DOHH2 (cell line): ENCODE data around the gene MORN3.
"Not testable (repeated sequence)": the region's sequence is repeated elsewhere in the genome, so short reads cannot be mapped to it uniquely, and the experiment has no call there.

Experiments used
- H3F3A ChIP-seq: fragments of 200-600 bp; sonication (generic), shearing (Covaris generic); 2 replicates; pipeline ENCODE4 v1.6.0; 2016; ENCODE audit warnings: antibody characterized with exemption, mild to moderate bottlenecking; ENCODE audit not compliant: control insufficient read depth, insufficient read depth
- H3K27ac ChIP-seq: fragments of 200-600 bp; sonication (generic); 2 replicates; pipeline ENCODE4 v1.5.1; 2014; ENCODE audit warnings: low read depth, mild to moderate bottlenecking, low read length, moderate library complexity
- H3K27me3 ChIP-seq: fragments of 200-600 bp; sonication (generic); 2 replicates; pipeline ENCODE4 v1.6.1; 2014; ENCODE audit warnings: mild to moderate bottlenecking, low read length, mixed read lengths; ENCODE audit not compliant: control insufficient read depth
- H3K36me3 ChIP-seq: fragments of 200-600 bp; sonication (generic); 2 replicates; pipeline ENCODE4 v1.6.1; 2014; ENCODE audit warnings: mild to moderate bottlenecking, low read length, moderate library complexity, mixed read lengths; ENCODE audit not compliant: control insufficient read depth
- H3K4me1 ChIP-seq: fragments of 200-600 bp; sonication (generic); 2 replicates; pipeline ENCODE4 v1.6.1; 2014; ENCODE audit warnings: mild to moderate bottlenecking, low read length, mixed read lengths; ENCODE audit not compliant: control insufficient read depth
- H3K4me2 ChIP-seq: fragments of 200-600 bp; sonication (generic); 2 replicates; pipeline ENCODE4 v1.6.0; 2014; ENCODE audit warnings: mild to moderate bottlenecking, low read length, moderate library complexity
- H3K4me3 ChIP-seq: fragments of 200-600 bp; sonication (generic); 2 replicates; pipeline ENCODE4 v1.5.1; 2014; ENCODE audit warnings: mild to moderate bottlenecking, low read length, mixed read lengths
- H3K79me2 ChIP-seq: fragments of 200-600 bp; sonication (generic); 2 replicates; pipeline ENCODE4 v1.6.1; 2014; ENCODE audit warnings: mild to moderate bottlenecking, low read length, mixed read lengths; ENCODE audit not compliant: control insufficient read depth
- H3K9me2 ChIP-seq: fragments of 200-600 bp; sonication (generic); replicated peaks from 2 replicates; pipeline ENCODE4 v1.6.1; 2014; ENCODE audit warnings: mild to moderate bottlenecking, low read length, mixed read lengths; ENCODE audit not compliant: control insufficient read depth
- H3K9me3 ChIP-seq: fragments of 200-600 bp; sonication (generic); 2 replicates; pipeline ENCODE4 v1.6.1; 2014; ENCODE audit warnings: antibody characterized with exemption, low read length, mixed read lengths; ENCODE audit not compliant: control insufficient read depth, insufficient read depth
- H4K20me1 ChIP-seq: fragments of 200-600 bp; sonication (generic); 2 replicates; pipeline ENCODE4 v1.6.0; 2014; ENCODE audit warnings: low read depth, mild to moderate bottlenecking, antibody characterized with exemption, low read length, moderate library complexity; ENCODE audit not compliant: control insufficient read depth, insufficient read depth
- EZH2phosphoT487 ChIP-seq: fragments of 200-600 bp; sonication (generic); IDR thresholded peaks from 2 replicates; pipeline ENCODE4 v1.6.1; 2017; ENCODE audit warnings: borderline replicate concordance, mild to moderate bottlenecking, antibody characterized with exemption, low read length, moderate library complexity, mixed read lengths
- TF ChIP-seq, protein P1 (sequence below): fragments of 200-600 bp; sonication (generic); IDR thresholded peaks from one replicate; pipeline ENCODE4 v1.5.1; 2014; ENCODE audit warnings: antibody characterized with exemption, mild to moderate bottlenecking, low read depth, low read length; ENCODE audit not compliant: poor library complexity, severe bottlenecking

The MORN3 gene

DNA sequence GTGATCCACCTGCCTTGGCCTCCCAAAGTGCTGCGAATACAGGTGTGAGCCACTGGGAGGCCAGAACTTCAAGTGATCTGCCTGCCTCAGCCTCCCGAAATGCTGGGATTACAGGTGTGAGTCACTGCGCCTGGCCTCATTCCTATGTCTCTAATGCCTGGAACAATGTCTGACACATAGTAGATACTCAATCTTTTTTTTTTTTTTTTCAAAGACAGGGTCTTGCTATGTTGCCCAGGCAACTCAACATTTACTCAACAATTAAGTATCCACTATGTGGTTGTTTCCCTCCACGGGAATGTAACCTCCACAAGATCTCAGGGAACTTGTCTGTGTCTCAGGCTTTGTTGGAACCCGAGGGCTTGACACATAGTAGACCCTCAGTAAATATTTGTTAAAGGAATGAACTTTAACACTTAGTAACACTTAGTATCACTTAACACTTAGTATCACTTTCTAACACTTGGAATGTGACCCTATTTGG, 40.1 kb upstream of the MORN3 start:
- Histone ChIP-seq H3K4me3 (no peak overlapping the region), H3K27me3 (no peaks in the 10 kb centered on the region), H3F3A (peaks cover 4% of the 10 kb centered on the region; the same call in 1 of the 2 replicates), H3K9me2 (no peaks in the 10 kb centered on the region), H3K79me2 (peaks cover 20% of the 10 kb centered on the region), H3K4me1 (peaks cover 35% of the 10 kb centered on the region), H3K9me3 (no peaks in the 10 kb centered on the region), H3K27ac (no peak overlapping the region), H3K36me3 (no peaks in the 10 kb centered on the region), H3K4me2 (peak overlapping the region; percentile 54), H4K20me1 (no peaks in the 10 kb centered on the region)
- TF ChIP-seq, protein P1, sequence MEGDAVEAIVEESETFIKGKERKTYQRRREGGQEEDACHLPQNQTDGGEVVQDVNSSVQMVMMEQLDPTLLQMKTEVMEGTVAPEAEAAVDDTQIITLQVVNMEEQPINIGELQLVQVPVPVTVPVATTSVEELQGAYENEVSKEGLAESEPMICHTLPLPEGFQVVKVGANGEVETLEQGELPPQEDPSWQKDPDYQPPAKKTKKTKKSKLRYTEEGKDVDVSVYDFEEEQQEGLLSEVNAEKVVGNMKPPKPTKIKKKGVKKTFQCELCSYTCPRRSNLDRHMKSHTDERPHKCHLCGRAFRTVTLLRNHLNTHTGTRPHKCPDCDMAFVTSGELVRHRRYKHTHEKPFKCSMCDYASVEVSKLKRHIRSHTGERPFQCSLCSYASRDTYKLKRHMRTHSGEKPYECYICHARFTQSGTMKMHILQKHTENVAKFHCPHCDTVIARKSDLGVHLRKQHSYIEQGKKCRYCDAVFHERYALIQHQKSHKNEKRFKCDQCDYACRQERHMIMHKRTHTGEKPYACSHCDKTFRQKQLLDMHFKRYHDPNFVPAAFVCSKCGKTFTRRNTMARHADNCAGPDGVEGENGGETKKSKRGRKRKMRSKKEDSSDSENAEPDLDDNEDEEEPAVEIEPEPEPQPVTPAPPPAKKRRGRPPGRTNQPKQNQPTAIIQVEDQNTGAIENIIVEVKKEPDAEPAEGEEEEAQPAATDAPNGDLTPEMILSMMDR, result no peak
- TF ChIP-seq EZH2phosphoT487, result no peak

GRCh38 chr12:121709064-121709424, 39.6 kb upstream of the MORN3 start:
- H3K27ac ChIP-seq, result not testable (repeated sequence)
- Histone ChIP-seq H3K4me1 (peaks cover 33% of the 10 kb centered on the region), H3K4me2 (peak overlapping the region; percentile 54)

DNA sequence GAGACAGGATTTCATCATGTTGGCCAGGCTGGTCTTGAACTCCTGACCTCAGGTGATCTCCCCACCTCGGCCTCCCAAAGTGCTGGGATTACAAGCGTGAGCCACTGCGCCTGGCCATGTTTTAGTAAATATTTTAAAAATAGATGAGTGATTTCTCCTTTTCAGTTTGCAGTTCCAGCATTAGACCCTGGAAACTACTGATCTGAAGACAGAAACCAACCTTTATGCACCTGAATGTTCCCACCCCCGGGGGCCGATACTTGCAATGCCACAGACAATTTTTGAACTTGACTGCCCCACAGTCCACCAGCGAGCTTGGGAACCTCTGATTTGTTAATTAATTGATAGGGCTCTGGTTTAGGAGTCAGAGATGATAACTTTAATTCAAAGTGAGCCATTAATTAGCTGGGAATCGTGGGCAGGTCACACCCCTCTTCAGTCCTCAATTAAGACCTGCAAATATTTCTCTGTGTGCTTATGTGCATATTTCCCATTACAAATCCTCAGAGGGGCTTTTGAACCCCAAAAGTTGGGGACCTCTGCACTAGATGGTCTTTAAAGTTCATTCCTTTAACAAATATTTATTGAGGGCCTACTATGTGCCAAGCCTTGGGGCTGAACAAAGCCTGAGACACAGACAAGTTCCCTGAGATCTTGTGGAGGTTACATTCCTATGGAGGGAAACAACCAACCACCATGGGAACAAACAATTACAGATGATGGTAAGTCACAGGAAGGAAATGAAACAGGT, 39.0 kb upstream of the MORN3 start:
- Histone ChIP-seq H3F3A (peaks cover 4% of the 10 kb centered on the region; the same call in 1 of the 2 replicates), H3K79me2 (peaks cover 12% of the 10 kb centered on the region), H3K9me3 (no peaks in the 10 kb centered on the region), H3K9me2 (no peaks in the 10 kb centered on the region), H3K4me2 (peak overlapping the region; percentile 54), H3K36me3 (no peaks in the 10 kb centered on the region), H3K4me3 (0 out of 2 replicates have a peak overlapping the region, but pooled peaks have one; percentile 3), H3K27ac (no peak overlapping the region), H3K4me1 (peaks cover 28% of the 10 kb centered on the region), H3K27me3 (no peaks in the 10 kb centered on the region), H4K20me1 (no peaks in the 10 kb centered on the region)
- no peak for TF ChIP-seq EZH2phosphoT487
- TF ChIP-seq, protein P1, result no peak

More at GRCh38 chr12:121709064-121709424, 39.6 kb upstream of the MORN3 start:
- not testable (repeated sequence) for H3K36me3 ChIP-seq, H3F3A ChIP-seq, H3K27me3 ChIP-seq, H3K9me2 ChIP-seq, H4K20me1 ChIP-seq, H3K9me3 ChIP-seq
- Histone ChIP-seq H3K79me2 (peaks cover 18% of the 10 kb centered on the region), H3K4me3 (0 out of 2 replicates have a peak overlapping the region, but pooled peaks have one; percentile 3)

DNA sequence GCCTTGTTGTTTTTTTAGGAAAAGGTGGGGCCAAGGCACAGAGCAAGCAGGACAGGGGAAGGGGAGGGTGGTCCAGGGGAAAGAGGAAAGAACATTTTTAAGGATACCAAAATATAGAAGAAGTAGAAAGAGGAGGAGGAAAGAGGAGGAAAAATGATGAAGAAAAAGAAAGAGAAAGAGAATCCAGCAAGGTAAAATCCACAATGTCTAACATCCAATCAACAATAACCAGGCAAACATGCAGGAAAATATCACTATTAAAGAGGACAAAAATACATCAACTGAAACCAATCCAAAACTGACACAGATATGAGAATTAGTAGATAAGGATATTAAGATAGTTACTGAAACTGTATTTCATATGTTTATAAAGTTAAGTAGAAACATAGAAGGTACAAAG, 36.1 kb upstream of the MORN3 start:
- H3K4me2 ChIP-seq, result no peak overlapping the region
- H3K4me1 ChIP-seq, result peaks cover 17% of the 10 kb centered on the region
- H3K9me2 ChIP-seq, result no peaks in the 10 kb centered on the region
- H3F3A ChIP-seq, result peaks cover 4% of the 10 kb centered on the region; the same call in 1 of the 2 replicates
- no peak overlapping the region for H3K4me3 ChIP-seq
- H3K27me3 ChIP-seq, result peaks cover 7% of the 10 kb centered on the region; the same call in 1 of the 2 replicates
- H3K36me3 ChIP-seq, result no peaks in the 10 kb centered on the region
- H3K9me3 ChIP-seq, result no peaks in the 10 kb centered on the region
- H4K20me1 ChIP-seq, result no peaks in the 10 kb centered on the region
- TF ChIP-seq, protein P1, result no peak
- TF ChIP-seq EZH2phosphoT487, result no peak
- H3K79me2 ChIP-seq, result no peaks in the 10 kb centered on the region
- no peak overlapping the region for H3K27ac ChIP-seq
